ENCODE results near the gene SDF2L1.

SDF2L1 gene

GRCh38 chr22:21622011-21622918 lies 19.8 kb upstream of the SDF2L1 start:
- DNase-seq: no peak

GRCh38 chr22:21622919-21623647 lies 19.0 kb upstream of the SDF2L1 start:
- no peak for DNase-seq

- no peak for DNase-seq
Observed at GRCh38 chr22:21623648-21623970, 18.5 kb upstream of the SDF2L1 start.

GRCh38 chr22:21624120-21624879 lies 17.8 kb upstream of the SDF2L1 start:
- no peak for DNase-seq

- no peak for DNase-seq
Observed at GRCh38 chr22:21624880-21625791, 17.0 kb upstream of the SDF2L1 start.

- DNase-seq: no peak
Observed at GRCh38 chr22:21626073-21626734, 15.9 kb upstream of the SDF2L1 start.

GRCh38 chr22:21626735-21627469 lies 15.2 kb upstream of the SDF2L1 start:
- DNase-seq: no peak

GRCh38 chr22:21628386-21629254 lies 13.5 kb upstream of the SDF2L1 start:
- DNase-seq: no peak

GRCh38 chr22:21629255-21630149 lies 12.6 kb upstream of the SDF2L1 start, which contains the start of gene YDJC:
Gene YDJC, minus strand, starts transcription at chr22:21630022. Its CDS starts 8 bp downstream, at chr22:21630014.
- DNase-seq: peak; percentile 75

GRCh38 chr22:21631025-21631424 lies 11.1 kb upstream of the SDF2L1 start:
- no peak for DNase-seq

- peak; percentile 18 for DNase-seq
Observed at GRCh38 chr22:21632237-21632895, 9.7 kb upstream of the SDF2L1 start, which contains the start of gene CCDC116. Gene CCDC116, plus strand, starts transcription at chr22:21632760. Its CDS starts 422 bp downstream, at chr22:21633182.

- DNase-seq: no peak
Observed at GRCh38 chr22:21632931-21633330, 9.2 kb upstream of the SDF2L1 start.

GRCh38 chr22:21633481-21633880 lies 8.6 kb upstream of the SDF2L1 start:
- DNase-seq: no peak

GRCh38 chr22:21634081-21634480 lies 8.0 kb upstream of the SDF2L1 start:
- DNase-seq: no peak

- no peak for DNase-seq
Observed at GRCh38 chr22:21634844-21635243, 7.3 kb upstream of the SDF2L1 start.

GRCh38 chr22:21635771-21636510 lies 6.2 kb upstream of the SDF2L1 start:
- no peak for DNase-seq

GRCh38 chr22:21636629-21637218 lies 5.4 kb upstream of the SDF2L1 start:
- DNase-seq: no peak

Data from NCI-H748 treated with DMSO at 0.1 percent for 48 hours (cell line).